HEK293 (cell line): ENCODE results near the gene LBH.
A peak's percentile ranks its signal among the peaks of the same experiment; 100 is the strongest.

Experiments
- CTCF ChIA-PET: fragments of 350-600 bp; formaldehyde crosslinking; extraction: SDS; loops from one replicate; lab custom pipeline; 2021; ENCODE audit warnings: antibody characterized with exemption; lab: Yijun Ruan, JAX
- POLR2A ChIA-PET: fragments of 300-600 bp; formaldehyde crosslinking; extraction: SDS; loops from one replicate; lab custom pipeline; 2020; ENCODE audit warnings: antibody characterized with exemption, inconsistent platforms; lab: Yijun Ruan, JAX
- H3K27ac ChIP-seq: fragments of 200-500 bp; sonication (Bioruptor generic); 2 replicates; pipeline ENCODE4 v1.5.1; 2014; ENCODE audit warnings: low read depth, low read length, control low read depth, inconsistent platforms; ENCODE audit errors: extremely low read depth
- H3K36me3 ChIP-seq, 2 experiments: fragments of 200-500 bp in 1 of 2; sonication (Bioruptor generic) in 1 of 2; 1 replicate in 1 of 2; 2 replicates in 1 of 2; pipeline ENCODE4 v1.5.1; 2014 to 2017; ENCODE audit warnings: inconsistent platforms in 2 of 2, low read length in 2 of 2; ENCODE audit not compliant: control insufficient read depth in 2 of 2, insufficient read depth in 1 of 2
- H3K4me1 ChIP-seq: fragments of 200-500 bp; sonication (Bioruptor generic); 2 replicates; pipeline ENCODE4 v1.5.1; 2014; ENCODE audit warnings: mild to moderate bottlenecking, low read length, inconsistent platforms; ENCODE audit not compliant: control insufficient read depth, insufficient read depth
- H3K4me3 ChIP-seq: 2 replicates; pipeline ENCODE4 v1.5.1; 2011; ENCODE audit warnings: low read depth, mild to moderate bottlenecking, control low read depth, low read length, moderate library complexity
- H3K9me3 ChIP-seq: fragments of 200-500 bp; sonication (Bioruptor generic); 2 replicates; pipeline ENCODE4 v1.5.1; 2014; ENCODE audit warnings: low read depth, low read length, inconsistent platforms; ENCODE audit not compliant: control insufficient read depth, insufficient read depth
- ATF2 ChIP-seq: fragments of 450-650 bp; formaldehyde crosslinking; IDR thresholded peaks from 2 replicates; pipeline ENCODE4 v1.5.1; 2016; ENCODE audit warnings: missing biosample characterization, missing genetic modification characterization, low read depth
- FEZF1 ChIP-seq: fragments of 450-650 bp; formaldehyde crosslinking; IDR thresholded peaks from 2 replicates; pipeline ENCODE4 v1.5.1; 2016; ENCODE audit warnings: missing biosample characterization, missing genetic modification characterization
- KLF1 ChIP-seq: fragments of 450-650 bp; formaldehyde crosslinking; IDR thresholded peaks from 2 replicates; pipeline ENCODE4 v1.5.1; 2016; ENCODE audit warnings: missing biosample characterization, missing genetic modification characterization
- KLF16 ChIP-seq: fragments of 450-650 bp; formaldehyde crosslinking; IDR thresholded peaks from 2 replicates; pipeline ENCODE4 v1.5.1; 2017; ENCODE audit warnings: missing biosample characterization, missing genetic modification characterization
- KLF8 ChIP-seq: fragments of 450-650 bp; formaldehyde crosslinking; IDR thresholded peaks from 2 replicates; pipeline ENCODE4 v1.5.1; 2016; ENCODE audit warnings: missing biosample characterization, missing genetic modification characterization
- KLF9 ChIP-seq: fragments of 450-650 bp; formaldehyde crosslinking; IDR thresholded peaks from 2 replicates; pipeline ENCODE4 v1.5.1; 2016; ENCODE audit warnings: missing biosample characterization, missing genetic modification characterization, low read depth
- MYNN ChIP-seq: fragments of 450-650 bp; formaldehyde crosslinking; IDR thresholded peaks from 2 replicates; pipeline ENCODE4 v1.5.1; 2016; ENCODE audit warnings: missing biosample characterization, missing genetic modification characterization, borderline replicate concordance
- MZF1 ChIP-seq: fragments of 450-650 bp; formaldehyde crosslinking; IDR thresholded peaks from 2 replicates; pipeline ENCODE4 v1.5.1; 2017; ENCODE audit warnings: missing biosample characterization, missing genetic modification characterization, borderline replicate concordance
- OSR2 ChIP-seq: fragments of 450-650 bp; formaldehyde crosslinking; IDR thresholded peaks from 2 replicates; pipeline ENCODE4 v1.5.1; 2016; ENCODE audit warnings: missing biosample characterization, missing genetic modification characterization
- SP7 ChIP-seq: fragments of 450-650 bp; formaldehyde crosslinking; IDR thresholded peaks from 2 replicates; pipeline ENCODE4 v1.5.1; 2016; ENCODE audit warnings: missing biosample characterization, missing genetic modification characterization
- ZBTB17 ChIP-seq: fragments of 450-650 bp; formaldehyde crosslinking; IDR thresholded peaks from 2 replicates; pipeline ENCODE4 v1.5.1; 2016; ENCODE audit warnings: missing biosample characterization, missing genetic modification characterization
- ZBTB20 ChIP-seq: fragments of 450-650 bp; formaldehyde crosslinking; IDR thresholded peaks from 2 replicates; pipeline ENCODE4 v1.5.1; 2016; ENCODE audit warnings: missing biosample characterization, missing genetic modification characterization
- ZBTB21 ChIP-seq: fragments of 450-650 bp; formaldehyde crosslinking; IDR thresholded peaks from 2 replicates; pipeline ENCODE4 v1.5.1; 2017; ENCODE audit warnings: missing biosample characterization, missing genetic modification characterization
- ZBTB8A ChIP-seq: fragments of 450-650 bp; formaldehyde crosslinking; IDR thresholded peaks from 2 replicates; pipeline ENCODE4 v1.5.1; 2016; ENCODE audit warnings: missing biosample characterization, missing genetic modification characterization
- ZEB2 ChIP-seq: fragments of 450-650 bp; formaldehyde crosslinking; IDR thresholded peaks from 2 replicates; pipeline ENCODE4 v1.5.1; 2016; ENCODE audit warnings: missing biosample characterization, missing genetic modification characterization
- ZIC2 ChIP-seq: fragments of 450-650 bp; formaldehyde crosslinking; IDR thresholded peaks from 2 replicates; pipeline ENCODE4 v1.5.1; 2016; ENCODE audit warnings: missing biosample characterization, missing genetic modification characterization
- ZNF112 ChIP-seq: fragments of 450-650 bp; formaldehyde crosslinking; IDR thresholded peaks from 2 replicates; pipeline ENCODE4 v1.5.0; 2017; ENCODE audit warnings: missing biosample characterization, missing genetic modification characterization
- ZNF132 ChIP-seq: fragments of 450-650 bp; formaldehyde crosslinking; IDR thresholded peaks from 2 replicates; pipeline ENCODE4 v1.5.1; 2017; ENCODE audit warnings: missing biosample characterization, missing genetic modification characterization, borderline replicate concordance
- ZNF2 ChIP-seq: fragments of 450-650 bp; formaldehyde crosslinking; IDR thresholded peaks from 2 replicates; pipeline ENCODE4 v1.5.1; 2016; ENCODE audit warnings: missing biosample characterization, missing genetic modification characterization
- ZNF211 ChIP-seq: fragments of 450-650 bp; formaldehyde crosslinking; IDR thresholded peaks from 2 replicates; pipeline ENCODE4 v1.5.1; 2016; ENCODE audit warnings: low read depth, missing biosample characterization, missing genetic modification characterization
- ZNF24 ChIP-seq: fragments of 450-650 bp; formaldehyde crosslinking; IDR thresholded peaks from 2 replicates; pipeline ENCODE4 v1.5.1; 2016; ENCODE audit warnings: missing biosample characterization, missing genetic modification characterization
- ZNF311 ChIP-seq: fragments of 450-650 bp; formaldehyde crosslinking; IDR thresholded peaks from 2 replicates; pipeline ENCODE4 v1.5.1; 2017; ENCODE audit warnings: missing biosample characterization, missing genetic modification characterization, borderline replicate concordance
- ZNF473 ChIP-seq: fragments of 450-650 bp; formaldehyde crosslinking; IDR thresholded peaks from 2 replicates; pipeline ENCODE4 v1.5.1; 2017; ENCODE audit warnings: missing biosample characterization, missing genetic modification characterization
- ZNF555 ChIP-seq: fragments of 450-650 bp; formaldehyde crosslinking; conservative IDR thresholded peaks from 2 replicates; pipeline ENCODE4 v1.5.1; 2017; ENCODE audit warnings: missing biosample characterization, mild to moderate bottlenecking, missing genetic modification characterization, inconsistent platforms
- ZNF629 ChIP-seq: fragments of 450-650 bp; formaldehyde crosslinking; IDR thresholded peaks from 2 replicates; pipeline ENCODE4 v1.5.1; 2017; ENCODE audit warnings: missing biosample characterization, missing genetic modification characterization
- ZNF76 ChIP-seq: fragments of 450-650 bp; formaldehyde crosslinking; IDR thresholded peaks from 2 replicates; pipeline ENCODE4; 2016; ENCODE audit warnings: low read depth, missing biosample characterization, missing genetic modification characterization, borderline replicate concordance
- ZSCAN23 ChIP-seq: fragments of 450-650 bp; formaldehyde crosslinking; IDR thresholded peaks from 2 replicates; pipeline ENCODE4 v1.5.1; 2016; ENCODE audit warnings: missing biosample characterization, missing genetic modification characterization
- TF ChIP-seq, protein P1 (sequence below): fragments of 450-650 bp; formaldehyde crosslinking; IDR thresholded peaks from 2 replicates; pipeline ENCODE4 v1.5.1; 2016; ENCODE audit warnings: missing biosample characterization, missing genetic modification characterization
- TF ChIP-seq, protein P2 (sequence below): fragments of 450-650 bp; formaldehyde crosslinking; conservative IDR thresholded peaks from 2 replicates; pipeline ENCODE4 v1.5.1; 2016; ENCODE audit warnings: low read depth, missing biosample characterization, missing genetic modification characterization
- TF ChIP-seq, protein P3 (sequence below): fragments of 450-650 bp; formaldehyde crosslinking; IDR thresholded peaks from 2 replicates; pipeline ENCODE4 v1.5.1; 2016; ENCODE audit warnings: missing biosample characterization, missing genetic modification characterization

LBH gene

DNA sequence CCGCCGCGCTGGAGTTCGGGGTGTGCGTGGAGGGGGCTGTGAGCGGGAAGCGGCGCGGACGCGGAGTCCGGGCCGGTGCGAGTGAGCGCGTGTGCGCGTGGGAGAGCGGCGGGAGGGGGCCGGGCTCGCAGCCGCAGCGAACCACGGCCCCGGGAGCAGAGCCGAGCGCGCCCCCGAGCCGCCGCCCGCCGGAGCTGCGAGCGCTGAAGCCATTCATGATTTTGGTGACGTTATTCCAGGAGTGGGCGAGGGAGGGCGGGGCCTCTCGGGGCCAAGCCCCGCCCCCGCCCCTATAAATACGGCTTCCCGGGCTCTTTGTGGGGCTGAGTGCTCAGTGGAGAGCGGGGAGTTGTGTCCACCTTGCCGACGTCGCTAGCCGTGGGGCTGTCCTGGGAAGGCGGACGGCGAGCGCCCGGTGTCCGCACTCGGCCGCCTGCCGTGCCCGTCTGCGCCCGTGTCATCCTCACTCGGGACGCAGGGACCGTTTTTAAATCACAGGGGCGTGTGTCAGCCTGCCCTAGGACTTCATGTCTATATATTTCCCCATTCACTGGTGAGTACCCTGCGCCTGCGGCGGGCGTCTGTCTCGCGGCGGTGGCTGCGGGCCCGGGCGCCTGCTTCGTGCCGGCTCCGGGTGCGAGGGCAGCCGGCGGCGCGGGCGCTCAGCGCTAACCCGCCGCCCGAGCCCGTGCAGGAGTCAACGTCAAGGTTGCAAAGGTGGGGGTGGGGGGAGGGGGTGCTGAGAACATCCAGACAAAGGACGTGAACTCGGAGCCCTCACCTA, at the start of gene LBH:
TSS of gene LBH (plus strand) at position 323 of the 784 bp plus-strand sequence. CDS start at position 528, 205 bp downstream.
- peak within 1 kb of the TSS; percentile 76 for H3K4me3 ChIP-seq
- POLR2A ChIA-PET = interaction anchor here (0.5 to 2.4 kb wide), 72 partner anchors 9 to 1661 kb away, joined by 3 to 19 read pairs (median 4); partner anchors contain the start of gene YPEL5
- H3K4me1 ChIP-seq = peaks cover 8% of the 10 kb centered on the region
- H3K36me3 ChIP-seq = peaks cover 0 to 20% of the 10 kb centered on the region in 2 experiments; a peak in 1 of 3 replicates
- H3K27ac ChIP-seq = peak within 1 kb of the TSS; percentile 76
- CTCF ChIA-PET = interaction anchor here (0.7 to 7.3 kb wide), 3 partner anchors 22 to 480 kb away, joined by 3 to 35 read pairs (median 13); no protein-coding TSS in a partner anchor
- H3K9me3 ChIP-seq = no peaks in the 10 kb centered on the region
- no peak for TF ChIP-seq ZNF473 (tag by site-specific recombination)
- 0 out of 2 replicates have a peak, but pooled peaks have one; percentile 16 for TF ChIP-seq ZNF76 (tag by site-specific recombination)
- no peak for TF ChIP-seq ZNF112 (tag by site-specific recombination)
- TF ChIP-seq OSR2 (tag by site-specific recombination) = no peak
- no peak for TF ChIP-seq ZBTB17
- no peak for TF ChIP-seq MYNN (tag by site-specific recombination)
- peak; percentile 74 for TF ChIP-seq KLF8
- TF ChIP-seq ZBTB8A (tag by site-specific recombination) = peak; percentile 84
- peak; percentile 37 for TF ChIP-seq SP7 (tag by site-specific recombination)
- TF ChIP-seq, protein P1, sequence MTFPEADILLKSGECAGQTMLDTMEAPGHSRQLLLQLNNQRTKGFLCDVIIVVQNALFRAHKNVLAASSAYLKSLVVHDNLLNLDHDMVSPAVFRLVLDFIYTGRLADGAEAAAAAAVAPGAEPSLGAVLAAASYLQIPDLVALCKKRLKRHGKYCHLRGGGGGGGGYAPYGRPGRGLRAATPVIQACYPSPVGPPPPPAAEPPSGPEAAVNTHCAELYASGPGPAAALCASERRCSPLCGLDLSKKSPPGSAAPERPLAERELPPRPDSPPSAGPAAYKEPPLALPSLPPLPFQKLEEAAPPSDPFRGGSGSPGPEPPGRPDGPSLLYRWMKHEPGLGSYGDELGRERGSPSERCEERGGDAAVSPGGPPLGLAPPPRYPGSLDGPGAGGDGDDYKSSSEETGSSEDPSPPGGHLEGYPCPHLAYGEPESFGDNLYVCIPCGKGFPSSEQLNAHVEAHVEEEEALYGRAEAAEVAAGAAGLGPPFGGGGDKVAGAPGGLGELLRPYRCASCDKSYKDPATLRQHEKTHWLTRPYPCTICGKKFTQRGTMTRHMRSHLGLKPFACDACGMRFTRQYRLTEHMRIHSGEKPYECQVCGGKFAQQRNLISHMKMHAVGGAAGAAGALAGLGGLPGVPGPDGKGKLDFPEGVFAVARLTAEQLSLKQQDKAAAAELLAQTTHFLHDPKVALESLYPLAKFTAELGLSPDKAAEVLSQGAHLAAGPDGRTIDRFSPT (tag by site-specific recombination) = no peak
- peak; percentile 57; the same call in 1 of the 2 replicates for TF ChIP-seq ZNF629
- TF ChIP-seq ZSCAN23 (tag by site-specific recombination) = no peak
- no peak for TF ChIP-seq ZNF311 (tag by site-specific recombination)
- TF ChIP-seq ZNF24 (tag by site-specific recombination) = 0 out of 2 replicates have a peak, but pooled peaks have one; percentile 25
- peak; percentile 34; the same call in 1 of the 2 replicates for TF ChIP-seq ATF2 (tag by site-specific recombination)
- TF ChIP-seq, protein P2, sequence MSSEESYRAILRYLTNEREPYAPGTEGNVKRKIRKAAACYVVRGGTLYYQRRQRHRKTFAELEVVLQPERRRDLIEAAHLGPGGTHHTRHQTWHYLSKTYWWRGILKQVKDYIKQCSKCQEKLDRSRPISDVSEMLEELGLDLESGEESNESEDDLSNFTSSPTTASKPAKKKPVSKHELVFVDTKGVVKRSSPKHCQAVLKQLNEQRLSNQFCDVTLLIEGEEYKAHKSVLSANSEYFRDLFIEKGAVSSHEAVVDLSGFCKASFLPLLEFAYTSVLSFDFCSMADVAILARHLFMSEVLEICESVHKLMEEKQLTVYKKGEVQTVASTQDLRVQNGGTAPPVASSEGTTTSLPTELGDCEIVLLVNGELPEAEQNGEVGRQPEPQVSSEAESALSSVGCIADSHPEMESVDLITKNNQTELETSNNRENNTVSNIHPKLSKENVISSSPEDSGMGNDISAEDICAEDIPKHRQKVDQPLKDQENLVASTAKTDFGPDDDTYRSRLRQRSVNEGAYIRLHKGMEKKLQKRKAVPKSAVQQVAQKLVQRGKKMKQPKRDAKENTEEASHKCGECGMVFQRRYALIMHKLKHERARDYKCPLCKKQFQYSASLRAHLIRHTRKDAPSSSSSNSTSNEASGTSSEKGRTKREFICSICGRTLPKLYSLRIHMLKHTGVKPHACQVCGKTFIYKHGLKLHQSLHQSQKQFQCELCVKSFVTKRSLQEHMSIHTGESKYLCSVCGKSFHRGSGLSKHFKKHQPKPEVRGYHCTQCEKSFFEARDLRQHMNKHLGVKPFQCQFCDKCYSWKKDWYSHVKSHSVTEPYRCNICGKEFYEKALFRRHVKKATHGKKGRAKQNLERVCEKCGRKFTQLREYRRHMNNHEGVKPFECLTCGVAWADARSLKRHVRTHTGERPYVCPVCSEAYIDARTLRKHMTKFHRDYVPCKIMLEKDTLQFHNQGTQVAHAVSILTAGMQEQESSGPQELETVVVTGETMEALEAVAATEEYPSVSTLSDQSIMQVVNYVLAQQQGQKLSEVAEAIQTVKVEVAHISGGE (tag by site-specific recombination) = no peak
- TF ChIP-seq KLF16 (tag by site-specific recombination) = 0 out of 2 replicates have a peak, but pooled peaks have one; percentile 21
- no peak for TF ChIP-seq FEZF1 (tag by site-specific recombination)
- TF ChIP-seq KLF9 (tag by site-specific recombination) = peak; percentile 38; the same call in 1 of the 2 replicates
- TF ChIP-seq ZNF2 (tag by site-specific recombination) = no peak
- TF ChIP-seq ZNF211 (tag by site-specific recombination) = no peak
- TF ChIP-seq ZNF132 (tag by site-specific recombination) = no peak
- TF ChIP-seq, protein P3, sequence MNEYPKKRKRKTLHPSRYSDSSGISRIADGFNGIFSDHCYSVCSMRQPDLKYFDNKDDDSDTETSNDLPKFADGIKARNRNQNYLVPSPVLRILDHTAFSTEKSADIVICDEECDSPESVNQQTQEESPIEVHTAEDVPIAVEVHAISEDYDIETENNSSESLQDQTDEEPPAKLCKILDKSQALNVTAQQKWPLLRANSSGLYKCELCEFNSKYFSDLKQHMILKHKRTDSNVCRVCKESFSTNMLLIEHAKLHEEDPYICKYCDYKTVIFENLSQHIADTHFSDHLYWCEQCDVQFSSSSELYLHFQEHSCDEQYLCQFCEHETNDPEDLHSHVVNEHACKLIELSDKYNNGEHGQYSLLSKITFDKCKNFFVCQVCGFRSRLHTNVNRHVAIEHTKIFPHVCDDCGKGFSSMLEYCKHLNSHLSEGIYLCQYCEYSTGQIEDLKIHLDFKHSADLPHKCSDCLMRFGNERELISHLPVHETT (tag by site-specific recombination) = no peak
- no peak for TF ChIP-seq MZF1 (tag by site-specific recombination)
- TF ChIP-seq ZEB2 (tag by site-specific recombination) = peak; percentile 31; the same call in 1 of the 2 replicates
- no peak for TF ChIP-seq ZNF555 (tag by site-specific recombination)
- TF ChIP-seq ZIC2 (tag by site-specific recombination) = no peak
- TF ChIP-seq ZBTB20 (tag by site-specific recombination) = 0 out of 2 replicates have a peak, but pooled peaks have one; percentile 11
- TF ChIP-seq ZBTB21 = 0 out of 2 replicates have a peak, but pooled peaks have one; percentile 31
- 0 out of 2 replicates have a peak, but pooled peaks have one; percentile 29 for TF ChIP-seq KLF1 (tag by site-specific recombination)
